ENCODE data around the gene ENPP5.

The ENPP5 gene

GRCh38 chr6:46208303-46208702 lies 37.5 kb upstream of the ENPP5 start:
- Histone ChIP-seq H3K27me3 (no peaks in the 10 kb centered on the region), H3K27ac (no peak overlapping the region), H3K4me3 (no peak overlapping the region), H3K4me2 (no peak overlapping the region), H3K36me3 (no peaks in the 10 kb centered on the region), H3K9ac (no peak overlapping the region), H3K9me3 (no peaks in the 10 kb centered on the region), H3K4me1 (no peaks in the 10 kb centered on the region), H4K20me1 (no peaks in the 10 kb centered on the region)
- no peak for TF ChIP-seq Cebpa-rat (IDR thresholded peaks at IDR 0.05)

DNA sequence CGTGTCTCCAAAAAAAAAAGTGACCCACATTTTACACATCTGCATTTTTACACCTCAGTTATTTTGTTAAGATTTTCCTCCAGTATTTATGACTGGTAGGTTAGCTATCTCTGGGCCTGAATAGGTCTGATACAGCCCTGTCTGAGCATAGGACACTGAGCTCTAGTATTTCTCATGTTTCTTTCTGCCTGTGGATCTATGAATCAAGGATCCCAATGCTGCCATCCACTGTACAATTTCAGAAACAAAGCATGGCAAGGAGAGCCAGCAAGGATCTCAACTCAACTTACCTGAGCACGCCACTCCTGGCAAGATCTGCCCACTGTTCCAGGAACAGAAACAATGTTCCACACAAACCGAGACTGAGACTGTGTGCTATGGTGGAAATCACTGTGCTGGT lies 36.4 kb upstream of the ENPP5 start:
- Histone ChIP-seq H3K36me3 (no peaks in the 10 kb centered on the region), H3K27ac (no peak overlapping the region), H3K4me3 (no peak overlapping the region), H3K27me3 (no peaks in the 10 kb centered on the region), H3K4me1 (no peaks in the 10 kb centered on the region), H4K20me1 (no peaks in the 10 kb centered on the region), H3K9ac (no peak overlapping the region), H3K9me3 (no peaks in the 10 kb centered on the region), H3K4me2 (no peak overlapping the region)
- TF ChIP-seq Cebpa-rat (IDR thresholded peaks at IDR 0.05) = no peak

- no peak overlapping the region for H3K4me2 ChIP-seq
- H3K27ac ChIP-seq = no peak overlapping the region
- no peaks in the 10 kb centered on the region for H3K9me3 ChIP-seq
- no peak for TF ChIP-seq Cebpa-rat (IDR thresholded peaks at IDR 0.05)
- no peaks in the 10 kb centered on the region for H3K27me3 ChIP-seq
- H3K4me3 ChIP-seq = no peak overlapping the region
- H3K4me1 ChIP-seq = no peaks in the 10 kb centered on the region
- H3K9ac ChIP-seq = no peak overlapping the region
- H4K20me1 ChIP-seq = no peaks in the 10 kb centered on the region
- H3K36me3 ChIP-seq = no peaks in the 10 kb centered on the region
Measured at GRCh38 chr6:46204880-46205650, 34.3 kb upstream of the ENPP5 start.

DNA sequence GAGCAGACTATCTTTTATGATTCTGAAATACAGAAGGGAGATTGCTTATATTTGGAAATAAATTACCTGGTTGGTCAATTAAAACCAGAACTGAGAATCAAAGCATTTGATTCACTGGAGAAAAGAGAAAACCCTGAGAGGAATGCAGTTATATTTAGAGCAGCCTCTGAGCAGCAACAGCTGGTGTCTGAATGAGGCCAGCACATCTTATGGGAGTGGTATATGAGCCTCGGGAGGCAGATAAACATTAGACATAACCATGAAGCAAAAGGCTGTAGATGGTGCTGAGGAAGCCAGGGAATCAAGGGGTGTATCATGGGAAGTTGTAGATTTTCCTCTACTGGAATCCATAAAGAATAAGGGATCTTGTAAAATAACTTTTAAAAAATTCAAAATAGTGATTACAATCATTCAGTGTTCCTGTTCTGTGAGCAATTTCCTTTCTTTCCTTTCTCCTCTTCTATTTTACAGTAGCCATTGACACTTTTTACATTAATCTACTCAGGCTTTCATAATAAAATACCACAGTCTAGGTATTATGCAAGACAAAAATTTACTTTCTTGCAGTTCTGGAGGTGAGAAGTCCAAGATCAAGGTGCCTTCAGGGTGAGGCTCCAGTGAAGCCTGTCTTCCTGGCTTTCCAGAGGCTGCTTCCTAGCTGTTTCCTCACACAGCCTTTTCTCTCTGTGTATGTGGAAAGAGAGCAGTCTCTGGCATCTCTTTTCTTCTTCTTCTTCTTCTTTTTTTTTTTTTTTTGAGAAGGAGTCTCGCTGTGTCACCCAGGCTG lies 32.8 kb upstream of the ENPP5 start:
- Histone ChIP-seq H3K27me3 (no peaks in the 10 kb centered on the region), H3K4me3 (no peak overlapping the region), H3K36me3 (no peaks in the 10 kb centered on the region), H3K9ac (no peak overlapping the region), H3K27ac (no peak overlapping the region), H3K4me1 (no peaks in the 10 kb centered on the region), H4K20me1 (no peaks in the 10 kb centered on the region), H3K4me2 (no peak overlapping the region), H3K9me3 (no peaks in the 10 kb centered on the region)
- no peak for TF ChIP-seq Cebpa-rat (IDR thresholded peaks at IDR 0.05)

DNA sequence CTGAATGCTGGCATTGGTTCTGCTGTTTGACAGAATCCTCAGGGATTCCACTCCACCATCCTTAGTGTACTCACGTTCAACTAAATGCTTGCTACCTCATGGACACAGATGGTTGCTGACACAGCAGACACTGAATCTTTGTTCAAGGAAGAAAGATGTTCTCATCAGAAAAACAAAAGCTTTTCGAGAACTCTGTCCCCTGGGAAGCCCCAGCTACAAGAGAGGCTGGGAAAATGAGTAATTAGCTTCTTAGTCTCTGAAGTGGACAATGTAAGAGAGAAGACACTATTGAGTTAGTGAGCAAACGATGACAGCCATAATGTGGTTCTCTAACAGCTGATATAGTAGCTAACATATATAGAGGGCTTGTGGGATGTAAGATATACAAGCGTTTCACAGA lies 30.9 kb upstream of the ENPP5 start:
- no peak overlapping the region for H3K27ac ChIP-seq
- no peak overlapping the region for H3K4me3 ChIP-seq
- no peaks in the 10 kb centered on the region for H4K20me1 ChIP-seq
- H3K9ac ChIP-seq = no peak overlapping the region
- no peaks in the 10 kb centered on the region for H3K9me3 ChIP-seq
- no peaks in the 10 kb centered on the region for H3K36me3 ChIP-seq
- H3K27me3 ChIP-seq = no peaks in the 10 kb centered on the region
- no peaks in the 10 kb centered on the region for H3K4me1 ChIP-seq
- TF ChIP-seq Cebpa-rat (IDR thresholded peaks at IDR 0.05) = no peak
- no peak overlapping the region for H3K4me2 ChIP-seq

- Histone ChIP-seq H3K4me2 (no peak overlapping the region), H3K4me3 (no peak overlapping the region), H3K36me3 (no peaks in the 10 kb centered on the region), H3K27ac (no peak overlapping the region), H3K4me1 (no peaks in the 10 kb centered on the region), H3K9ac (no peak overlapping the region), H3K9me3 (no peaks in the 10 kb centered on the region), H3K27me3 (no peaks in the 10 kb centered on the region), H4K20me1 (no peaks in the 10 kb centered on the region)
- no peak for TF ChIP-seq Cebpa-rat (IDR thresholded peaks at IDR 0.05)
Measured at GRCh38 chr6:46199387-46199786, 28.6 kb upstream of the ENPP5 start.

DNA sequence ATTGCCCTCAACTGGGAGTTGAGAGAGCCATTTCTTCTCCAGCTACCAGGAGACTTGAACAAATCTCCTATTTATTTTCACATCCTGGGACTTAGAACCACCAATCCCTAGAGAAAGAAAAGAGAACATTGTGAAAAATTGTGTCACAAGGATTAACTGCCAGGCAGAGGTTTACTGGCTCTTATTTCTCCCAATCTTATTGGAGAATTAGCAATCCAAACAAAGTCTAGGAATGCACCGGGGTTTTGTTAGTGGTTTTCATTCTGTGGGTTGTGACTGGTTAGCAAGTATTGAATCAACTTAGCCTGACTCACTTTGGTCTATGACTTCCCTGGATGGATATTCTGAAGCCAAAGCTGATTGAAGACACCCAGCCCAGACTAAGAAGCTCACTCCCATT lies 21.2 kb upstream of the ENPP5 start:
- H3K27ac ChIP-seq = no peak overlapping the region
- H4K20me1 ChIP-seq = no peaks in the 10 kb centered on the region
- no peaks in the 10 kb centered on the region for H3K4me1 ChIP-seq
- TF ChIP-seq Cebpa-rat (IDR thresholded peaks at IDR 0.05) = no peak
- H3K27me3 ChIP-seq = no peaks in the 10 kb centered on the region
- no peak overlapping the region for H3K9ac ChIP-seq
- H3K4me2 ChIP-seq = no peak overlapping the region
- no peaks in the 10 kb centered on the region for H3K9me3 ChIP-seq
- H3K4me3 ChIP-seq = no peak overlapping the region
- H3K36me3 ChIP-seq = no peaks in the 10 kb centered on the region

DNA sequence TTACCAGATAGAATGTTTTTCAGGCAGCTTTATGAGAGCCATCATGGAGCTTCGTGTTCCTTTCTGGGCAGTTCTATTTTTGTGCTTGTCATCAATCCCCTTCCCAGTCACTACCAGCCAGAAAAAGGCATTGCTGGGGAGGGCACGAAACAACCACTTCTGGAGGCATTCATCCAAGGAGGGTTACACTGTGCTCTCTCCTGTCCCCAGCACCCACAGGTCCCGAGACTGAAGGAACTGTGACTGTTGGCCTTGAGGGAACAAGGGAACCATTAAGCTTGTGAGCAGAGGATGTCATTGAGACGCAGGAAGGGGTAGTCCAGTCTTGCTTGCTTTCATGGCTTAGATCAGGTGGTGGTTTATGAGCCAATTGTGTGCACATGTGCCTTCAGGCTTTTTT lies 20.1 kb upstream of the ENPP5 start:
- no peak for TF ChIP-seq Cebpa-rat (IDR thresholded peaks at IDR 0.05)
- Histone ChIP-seq H3K9ac (no peak overlapping the region), H4K20me1 (no peaks in the 10 kb centered on the region), H3K27me3 (no peaks in the 10 kb centered on the region), H3K27ac (no peak overlapping the region), H3K36me3 (no peaks in the 10 kb centered on the region), H3K4me2 (no peak overlapping the region), H3K4me3 (no peak overlapping the region), H3K4me1 (no peaks in the 10 kb centered on the region), H3K9me3 (no peaks in the 10 kb centered on the region)

DNA sequence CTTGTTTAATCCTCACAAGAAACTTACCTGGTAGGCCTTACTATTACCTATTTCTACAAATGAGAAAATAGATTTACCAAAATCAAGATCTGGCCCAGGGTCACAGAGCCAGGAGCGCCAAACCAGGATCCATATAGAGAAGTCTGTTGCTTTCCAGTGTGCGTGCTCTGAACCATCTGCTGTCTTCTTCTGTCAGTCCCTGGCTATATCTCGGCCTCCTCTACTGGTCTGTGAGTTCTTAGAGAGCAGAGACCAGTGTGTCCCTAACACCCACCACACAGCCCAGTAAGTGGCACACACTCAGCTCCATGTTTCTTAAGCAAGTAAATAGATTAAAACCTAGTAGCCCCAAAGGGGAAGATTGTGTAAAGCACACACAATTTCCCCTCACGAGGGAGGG lies 18.9 kb upstream of the ENPP5 start:
- Histone ChIP-seq H3K4me2 (no peak overlapping the region), H3K36me3 (no peaks in the 10 kb centered on the region), H3K9me3 (no peaks in the 10 kb centered on the region), H3K27ac (no peak overlapping the region), H3K9ac (no peak overlapping the region), H4K20me1 (no peaks in the 10 kb centered on the region), H3K27me3 (no peaks in the 10 kb centered on the region), H3K4me3 (no peak overlapping the region), H3K4me1 (no peaks in the 10 kb centered on the region)
- TF ChIP-seq Cebpa-rat (IDR thresholded peaks at IDR 0.05) = no peak

- H3K4me3 ChIP-seq = no peak overlapping the region
- H3K9ac ChIP-seq = no peak overlapping the region
- no peaks in the 10 kb centered on the region for H3K27me3 ChIP-seq
- no peaks in the 10 kb centered on the region for H3K4me1 ChIP-seq
- H3K27ac ChIP-seq = no peak overlapping the region
- no peaks in the 10 kb centered on the region for H3K36me3 ChIP-seq
- H3K4me2 ChIP-seq = no peak overlapping the region
- H3K9me3 ChIP-seq = no peaks in the 10 kb centered on the region
- TF ChIP-seq Cebpa-rat (IDR thresholded peaks at IDR 0.05) = no peak
- no peaks in the 10 kb centered on the region for H4K20me1 ChIP-seq
Measured at GRCh38 chr6:46186583-46186982, 15.8 kb upstream of the ENPP5 start.
